IPS-NIHi7 (cell line): ENCODE results near the gene GPATCH2L.

Source experiments
- DNase-seq: peaks from one replicate; pipeline ENCODE4 v3.0.0; 2012; ENCODE audit warnings: mixed read lengths; ENCODE audit errors: extremely low spot score

The GPATCH2L gene

DNA sequence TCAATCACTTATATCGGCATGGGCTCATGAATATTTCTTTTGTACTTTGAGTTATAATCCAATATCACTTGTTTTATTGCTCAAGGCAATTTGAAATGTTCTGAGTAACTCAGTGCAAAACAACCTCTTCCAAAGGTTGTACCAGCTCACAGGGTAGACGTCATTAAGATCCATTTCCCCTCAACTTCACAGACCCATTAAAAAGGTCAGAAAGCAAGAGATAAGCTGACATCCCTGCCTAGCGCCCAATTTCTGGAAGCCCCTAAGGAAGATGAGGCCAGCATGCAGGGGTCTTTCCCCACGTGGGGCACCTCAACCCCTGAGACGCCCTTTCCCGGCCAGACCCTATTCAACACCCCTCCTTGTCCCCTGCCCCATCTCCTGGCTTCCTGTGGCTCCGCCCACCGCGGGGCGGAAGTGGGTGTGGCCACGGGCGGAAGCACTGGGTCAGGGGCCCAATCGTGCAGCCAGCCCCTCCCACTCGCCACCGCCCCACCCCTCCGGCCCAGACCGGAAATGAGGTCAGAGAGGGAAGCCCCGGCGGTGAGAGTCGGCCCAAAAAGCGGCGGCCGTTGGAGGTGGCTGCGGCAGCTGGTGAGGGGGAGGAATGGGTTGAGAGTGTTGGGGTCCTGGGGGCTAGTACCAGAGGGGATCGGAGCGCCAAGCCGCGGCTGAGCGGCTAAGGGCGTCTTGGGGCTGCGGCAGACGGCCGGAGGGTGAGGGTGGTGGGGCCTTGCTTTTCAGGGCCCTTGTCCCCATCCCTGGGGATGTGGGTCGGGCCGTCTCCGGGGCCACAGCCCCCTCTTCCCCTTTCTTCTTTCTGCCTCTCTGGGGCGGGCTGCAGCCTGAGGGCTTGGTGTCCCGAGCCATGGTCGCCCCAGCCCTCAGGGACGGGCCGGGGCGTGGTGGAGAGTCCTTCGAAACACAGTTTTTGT lies at the start of gene GPATCH2L:
TSS of gene GPATCH2L (plus strand) at position 525 of the 935 bp plus-strand sequence. CDS start 2,442 bp downstream, outside the sequence.
- DNase-seq = peak; percentile 100

DNA sequence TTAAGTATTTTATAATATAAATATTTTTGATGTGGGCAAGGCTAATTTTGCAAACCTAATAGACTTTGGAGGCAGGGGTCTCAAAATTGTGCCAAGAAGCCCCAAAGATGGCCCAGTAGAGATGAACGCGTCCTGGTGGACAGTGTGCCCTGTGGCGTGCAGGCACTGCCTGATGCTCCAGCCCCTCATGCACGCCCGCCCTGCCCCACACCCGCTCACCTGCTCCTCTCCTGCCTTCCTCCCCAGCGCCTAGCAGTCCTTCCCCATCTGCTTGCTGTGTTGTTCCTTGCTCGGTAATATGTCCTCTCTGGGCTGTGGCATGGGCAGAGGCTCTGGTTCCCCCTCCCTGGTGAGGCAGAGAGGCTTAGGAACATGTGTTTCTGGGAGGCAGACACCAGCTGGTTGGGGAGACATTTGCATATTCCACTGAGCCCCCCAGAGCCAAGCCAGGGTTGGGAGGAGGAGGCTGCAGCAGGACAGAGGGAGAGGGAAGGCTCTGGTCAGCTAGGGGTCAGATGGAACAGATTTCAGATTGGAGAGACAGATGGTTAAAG lies 46.8 kb upstream of the GPATCH2L start:
- no peak for DNase-seq

GRCh38 chr14:76106188-76106587 lies 45.5 kb upstream of the GPATCH2L start:
- DNase-seq = no peak

GRCh38 chr14:76109087-76109880 lies 42.4 kb upstream of the GPATCH2L start:
- no peak for DNase-seq

DNA sequence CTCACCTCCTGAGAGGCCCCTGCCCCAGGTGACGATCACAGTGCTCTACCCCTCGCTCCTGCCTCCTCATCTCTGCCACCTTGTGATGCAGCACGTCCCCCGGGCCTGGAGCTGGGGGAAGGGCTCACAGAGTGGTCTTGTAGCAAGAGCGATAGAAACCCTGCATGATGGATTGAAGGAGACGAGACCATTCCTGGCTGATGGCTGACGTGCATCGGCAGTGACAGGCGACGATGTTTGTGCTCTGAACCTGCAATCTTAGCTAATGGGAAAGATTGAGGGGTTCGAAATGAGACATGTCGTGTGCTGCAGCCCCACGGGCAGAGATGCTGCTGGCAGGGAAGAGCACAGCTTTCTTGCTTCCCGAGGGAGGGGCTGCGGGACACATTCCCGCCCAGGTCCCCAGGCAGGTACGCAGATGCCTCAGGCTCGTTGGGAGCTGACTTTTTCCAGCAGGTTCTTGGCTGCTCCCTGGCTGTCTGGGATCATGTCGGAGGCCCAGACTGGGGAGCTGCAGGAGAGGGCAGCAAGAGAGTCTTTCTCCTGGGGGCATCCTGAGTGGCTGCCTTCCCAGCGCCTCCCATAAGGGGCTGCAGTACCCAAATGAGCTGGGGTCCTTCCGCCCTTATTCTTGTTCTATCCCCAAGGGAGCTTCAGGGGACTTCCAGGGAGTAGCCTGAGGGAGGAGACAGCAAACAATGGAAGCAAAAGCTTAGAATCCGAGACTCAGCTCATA lies 38.7 kb upstream of the GPATCH2L start:
- DNase-seq = peak; percentile 53

DNA sequence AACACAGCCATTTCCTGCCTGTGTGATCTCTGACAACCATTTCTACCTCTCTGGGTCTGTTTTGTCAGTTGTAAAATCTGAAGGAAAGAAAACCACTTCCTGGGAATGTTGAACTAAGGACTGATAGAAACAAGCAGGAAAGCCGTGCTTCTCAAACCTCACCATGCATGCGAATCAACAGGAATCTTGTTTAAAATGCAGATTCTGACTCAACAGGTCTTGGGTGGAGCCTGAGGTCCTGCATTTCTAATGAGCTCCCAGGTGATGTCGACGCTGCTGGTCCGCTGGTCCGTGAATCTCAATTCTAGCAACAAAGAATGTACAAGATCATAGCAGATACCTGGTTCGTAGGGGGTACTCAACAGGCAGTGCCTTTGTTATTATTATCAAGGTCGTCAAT lies 38.0 kb upstream of the GPATCH2L start:
- DNase-seq = peak; percentile 31

DNA sequence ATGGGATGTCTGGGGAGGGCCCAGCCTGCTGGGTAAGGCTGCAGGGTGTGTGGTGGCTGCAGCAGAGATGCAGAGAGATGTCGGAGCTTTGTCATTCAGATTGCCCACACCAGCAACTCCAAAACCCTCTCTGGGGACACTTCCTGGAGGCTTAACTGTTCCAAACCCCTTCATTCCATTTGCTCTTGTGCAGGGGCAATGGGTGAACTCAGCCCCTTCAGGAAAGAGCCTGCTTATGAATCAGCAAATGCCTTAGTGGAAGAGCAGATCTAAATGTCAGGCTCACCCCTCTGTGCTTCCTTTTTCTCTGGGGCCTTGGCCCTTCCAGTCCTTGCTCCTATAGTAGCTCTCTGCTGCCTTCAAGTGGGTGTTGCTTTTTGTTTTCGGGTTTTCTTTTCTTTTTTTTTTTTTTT lies 36.7 kb upstream of the GPATCH2L start:
- peak; percentile 62 for DNase-seq

GRCh38 chr14:76117789-76118484 lies 33.8 kb upstream of the GPATCH2L start:
- DNase-seq = no peak

DNA sequence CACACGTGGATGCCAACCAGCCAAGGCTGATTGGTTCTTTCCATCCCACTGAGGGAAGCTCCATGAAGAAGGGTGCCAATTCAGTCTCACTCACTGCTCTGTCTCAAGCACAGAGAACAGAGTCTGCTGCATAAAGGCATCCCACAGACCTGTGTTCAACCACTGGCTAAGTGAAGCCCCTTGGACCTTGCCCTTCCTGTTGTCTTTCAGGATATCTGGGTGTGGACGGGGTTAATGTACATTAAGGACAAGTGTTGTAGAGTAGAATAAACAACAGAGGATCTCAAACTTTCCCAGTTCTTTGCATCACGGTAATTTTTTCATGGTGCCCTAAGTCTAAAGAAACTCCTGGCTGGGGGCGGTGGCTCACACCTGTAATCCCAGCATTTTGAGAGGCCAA lies 33.1 kb upstream of the GPATCH2L start:
- no peak for DNase-seq

DNA sequence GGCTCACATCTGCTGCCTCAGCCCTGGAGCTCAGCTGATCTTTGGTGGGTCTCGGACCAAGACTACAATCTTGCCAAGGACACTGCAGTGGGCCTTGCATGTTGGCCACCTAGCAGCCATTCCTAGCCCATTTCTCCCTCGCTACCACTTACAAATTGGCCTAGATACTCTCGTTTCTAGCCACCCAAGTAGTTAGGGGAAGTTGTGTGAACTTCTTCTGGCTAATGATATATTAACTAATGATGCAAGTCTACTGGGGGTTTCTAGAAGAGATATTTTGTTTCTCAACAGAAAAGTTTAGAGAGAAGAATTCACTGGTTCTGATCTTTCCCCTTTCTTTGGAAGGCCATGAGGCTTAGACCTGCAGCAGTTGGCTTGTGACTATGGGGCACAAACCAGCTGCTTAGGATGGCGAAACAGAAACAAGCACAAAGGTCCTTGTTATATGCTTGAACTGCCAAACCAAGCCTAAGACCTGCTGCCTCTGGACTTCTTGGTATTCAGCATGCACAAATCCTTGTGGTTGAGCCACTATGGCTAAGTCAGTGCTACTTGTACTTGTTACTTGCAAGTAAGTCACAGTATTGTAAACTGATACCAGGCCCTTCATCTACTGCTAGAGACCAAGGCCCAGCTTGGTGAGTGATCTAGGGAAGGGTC lies 30.5 kb upstream of the GPATCH2L start:
- DNase-seq = no peak

DNA sequence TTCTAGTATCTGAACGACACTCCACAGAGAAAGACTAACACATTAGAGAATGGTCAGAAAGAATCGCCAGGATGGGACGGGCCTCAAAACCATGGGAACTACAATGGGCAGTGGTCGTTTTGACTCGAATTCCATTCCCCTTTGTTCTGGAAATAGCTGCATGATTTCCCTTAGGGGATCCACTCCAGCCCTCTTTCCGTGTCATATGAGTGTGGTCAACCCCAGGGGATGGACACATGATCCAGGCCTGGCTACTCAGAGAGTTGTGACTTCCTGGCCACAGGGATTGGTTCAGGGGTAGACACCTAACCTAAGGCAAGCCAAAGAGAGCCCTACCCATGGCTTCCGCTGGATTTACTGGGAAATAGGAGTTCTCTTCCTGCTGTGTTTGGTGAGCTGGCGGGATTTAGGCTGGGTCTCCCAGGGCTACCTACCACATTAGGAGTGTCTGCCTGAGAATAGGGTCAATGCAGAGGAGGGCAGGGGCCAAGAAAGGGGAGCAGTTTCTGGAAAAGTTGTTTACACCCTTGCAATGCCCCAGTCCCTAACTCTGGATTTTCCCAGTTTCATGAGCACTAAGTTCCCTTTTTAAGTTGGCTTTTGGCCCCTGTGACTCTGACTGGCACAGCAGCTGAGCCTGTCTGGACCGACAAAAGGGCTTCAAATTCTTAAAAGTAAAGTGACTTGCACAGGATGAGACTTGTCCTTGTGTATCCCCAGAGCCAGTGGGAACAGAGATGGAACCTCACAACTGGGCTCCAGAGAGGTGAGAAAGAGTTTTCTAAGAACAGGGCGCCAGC lies 28.1 kb upstream of the GPATCH2L start:
- peak; percentile 32 for DNase-seq

DNA sequence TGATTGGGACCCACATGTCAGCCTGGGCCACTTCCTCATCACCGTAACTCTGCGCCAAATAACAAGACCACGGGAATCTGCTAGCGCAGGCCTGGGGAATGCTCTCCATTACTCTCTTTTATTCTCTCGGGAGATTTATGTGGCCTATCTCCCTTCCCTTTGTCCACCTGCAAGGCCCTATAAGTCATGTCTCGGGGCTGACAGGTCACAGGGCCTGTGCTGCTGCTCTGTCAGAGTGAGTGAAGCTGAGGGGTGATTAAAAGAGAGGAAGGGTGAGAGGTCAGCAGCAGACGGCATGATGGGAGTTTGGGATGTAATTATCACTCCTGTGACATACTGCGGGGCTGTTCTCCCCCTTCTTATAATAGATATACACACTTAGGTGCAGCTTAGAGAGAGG lies 26.2 kb upstream of the GPATCH2L start:
- DNase-seq = no peak

DNA sequence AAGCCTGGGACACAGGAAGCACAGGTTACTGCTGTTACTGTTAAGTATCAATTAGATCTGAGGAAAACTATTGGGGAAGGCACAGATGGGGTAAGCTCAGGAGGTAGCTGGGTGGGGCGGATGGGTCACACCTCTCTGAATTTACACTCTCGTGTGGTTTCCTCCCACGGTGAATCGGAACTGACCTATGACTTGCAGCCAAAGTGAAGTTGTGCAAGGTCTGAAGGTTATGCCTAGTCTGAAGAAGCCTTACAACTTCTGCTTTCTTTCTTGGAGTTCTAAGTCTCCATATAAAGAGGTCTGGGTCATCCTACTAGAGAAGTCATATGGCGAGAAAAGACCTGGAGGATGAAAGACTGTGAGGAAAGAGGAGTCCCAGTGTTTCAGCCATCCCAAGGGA lies 25.6 kb upstream of the GPATCH2L start:
- DNase-seq = no peak

- no peak for DNase-seq
Observed at GRCh38 chr14:76129851-76130576, 21.7 kb upstream of the GPATCH2L start.

DNA sequence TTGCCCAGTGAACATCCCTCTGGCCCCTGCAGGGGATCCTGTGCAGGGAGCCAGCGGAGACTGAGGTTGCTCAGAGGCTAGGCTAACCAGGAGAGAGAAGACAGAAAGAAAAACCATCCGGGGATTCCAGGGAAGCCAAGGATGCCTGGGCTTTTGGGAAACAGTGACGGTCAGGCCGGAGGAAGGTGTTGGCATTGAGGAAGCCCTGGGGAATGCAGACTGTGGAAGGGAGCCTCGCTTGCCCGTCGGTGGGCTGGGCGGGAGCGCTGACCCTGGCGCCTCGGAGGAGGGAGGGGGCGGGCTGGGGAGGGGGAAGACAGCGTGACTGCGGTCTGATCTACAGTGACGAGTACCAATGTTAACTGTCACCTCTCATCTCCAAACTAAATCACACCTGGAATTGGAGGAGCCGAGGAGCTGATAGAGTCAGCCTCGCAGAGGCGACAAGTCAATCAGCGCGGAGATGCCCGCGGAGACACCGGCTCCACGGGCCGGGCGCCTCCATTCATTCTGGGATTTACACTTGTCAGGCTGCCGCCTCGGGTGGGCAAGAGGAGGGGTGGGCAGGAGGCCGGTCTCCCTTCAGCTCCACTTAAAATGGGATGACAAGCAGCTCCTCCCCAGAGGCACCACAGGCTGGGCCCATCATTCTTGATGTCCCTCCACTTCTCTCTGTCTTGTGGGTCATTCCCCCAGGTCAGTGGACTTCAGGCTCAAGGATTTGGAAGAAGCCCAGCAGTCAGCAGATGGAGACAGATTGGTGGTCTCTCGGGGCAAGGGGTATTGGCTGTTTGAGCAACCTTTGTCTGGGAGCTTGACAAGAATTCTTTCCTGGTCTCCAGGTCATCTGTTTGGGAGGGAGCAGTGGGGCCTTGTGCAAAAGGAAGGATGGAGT lies 20.4 kb upstream of the GPATCH2L start:
- DNase-seq = peak; percentile 61

GRCh38 chr14:76133103-76133502 lies 18.6 kb upstream of the GPATCH2L start:
- peak; percentile 74 for DNase-seq

GRCh38 chr14:76134231-76134630 lies 17.5 kb upstream of the GPATCH2L start:
- no peak for DNase-seq

DNA sequence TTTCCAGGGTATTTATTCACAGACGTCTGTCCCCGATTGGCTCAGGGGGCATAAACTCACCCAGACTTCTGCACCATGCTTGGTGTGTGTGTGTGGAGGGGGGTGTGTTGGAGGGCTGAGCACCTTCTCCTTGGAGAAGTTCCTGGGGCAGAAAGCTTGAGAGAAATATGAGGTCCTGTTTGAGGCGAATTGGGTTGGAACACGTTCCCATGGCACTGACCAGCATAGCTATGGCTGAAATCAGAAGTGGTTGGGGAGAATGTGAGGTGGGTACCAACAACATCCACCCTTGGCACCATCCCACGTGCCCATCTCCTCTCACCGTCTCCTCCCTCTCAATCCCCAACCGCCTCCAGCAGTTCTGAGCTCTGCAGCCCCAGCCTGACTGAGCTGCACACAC lies 16.0 kb upstream of the GPATCH2L start:
- no peak for DNase-seq
